Stomach smooth muscle (tissue), 2 donors: ENCODE results near the gene ATRN.

Experiments
- H3K27ac ChIP-seq: one replicate; pipeline ENCODE4 v1.7.0; 2013; ENCODE audit warnings: mild to moderate bottlenecking, low read length, inconsistent platforms
- H3K27me3 ChIP-seq, 2 donors: one replicate each; pipeline ENCODE4 v1.7.0; 2013; ENCODE audit warnings: low read length in 2 of 2; ENCODE audit not compliant: insufficient read depth in 2 of 2, control insufficient read depth in 1 of 2
- H3K36me3 ChIP-seq, 2 donors: one replicate each; pipeline ENCODE4 v1.7.0; 2013; ENCODE audit warnings: low read length in 2 of 2; ENCODE audit not compliant: control insufficient read depth in 2 of 2, insufficient read depth in 2 of 2
- H3K4me1 ChIP-seq: one replicate; pipeline ENCODE4 v1.7.0; 2013; ENCODE audit warnings: low read length; ENCODE audit not compliant: control insufficient read depth, insufficient read depth
- H3K4me3 ChIP-seq, 2 donors: one replicate each; pipeline ENCODE4 v1.7.0; 2013; ENCODE audit warnings: low read length in 2 of 2
- H3K9ac ChIP-seq, 2 donors: one replicate each; pipeline ENCODE4 v1.7.0; 2013; ENCODE audit warnings: low read length in 2 of 2, mild to moderate bottlenecking in 1 of 2
- H3K9me3 ChIP-seq, 2 donors: one replicate each; pipeline ENCODE4 v1.7.0; 2013; ENCODE audit warnings: low read length in 2 of 2; ENCODE audit not compliant: control insufficient read depth in 2 of 2
- donor health status: healthy.
- donor health status: Pancreatic carcinoma.

The ATRN gene

GRCh38 chr20:3686867-3687321 is 216.1 kb downstream of the ATRN start:
- H3K9ac ChIP-seq, result peak overlapping the region in 1 of 2 donors; percentile 32

GRCh38 chr20:3687655-3688054 is 216.8 kb downstream of the ATRN start:
- no peaks in the 10 kb centered on the region for H3K27me3 ChIP-seq
- H3K9me3 ChIP-seq, result no peaks in the 10 kb centered on the region
- no peak overlapping the region for H3K4me3 ChIP-seq
- no peaks in the 10 kb centered on the region for H3K36me3 ChIP-seq
- peaks cover 15% of the 10 kb centered on the region for H3K4me1 ChIP-seq
- H3K9ac ChIP-seq, result no peak overlapping the region
- peak overlapping the region; percentile 41 for H3K27ac ChIP-seq

More at GRCh38 chr20:3686867-3687321, 216.1 kb downstream of the ATRN start:
- Histone ChIP-seq H3K36me3 (no peaks in the 10 kb centered on the region), H3K4me1 (peaks cover 18% of the 10 kb centered on the region), H3K27ac (peak overlapping the region; percentile 41), H3K27me3 (no peaks in the 10 kb centered on the region), H3K9me3 (no peaks in the 10 kb centered on the region), H3K4me3 (peak overlapping the region; percentile 49 to 62)

- Histone ChIP-seq H3K27me3 (no peaks in the 10 kb centered on the region), H3K9ac (no peak overlapping the region), H3K27ac (no peak overlapping the region), H3K9me3 (no peaks in the 10 kb centered on the region), H3K4me1 (peaks cover 15% of the 10 kb centered on the region), H3K36me3 (no peaks in the 10 kb centered on the region), H3K4me3 (no peak overlapping the region)
Measured at GRCh38 chr20:3689978-3690377, 219.2 kb downstream of the ATRN start.

- Histone ChIP-seq H3K9ac (no peak overlapping the region), H3K36me3 (no peaks in the 10 kb centered on the region), H3K9me3 (no peaks in the 10 kb centered on the region), H3K4me1 (peaks cover 15% of the 10 kb centered on the region), H3K27ac (no peak overlapping the region), H3K4me3 (no peak overlapping the region), H3K27me3 (no peaks in the 10 kb centered on the region)
Measured at GRCh38 chr20:3690413-3690812, 219.6 kb downstream of the ATRN start.

- H3K27ac ChIP-seq, result no peak overlapping the region
- no peak overlapping the region for H3K9ac ChIP-seq
- H3K4me1 ChIP-seq, result peaks cover 13% of the 10 kb centered on the region
Measured at GRCh38 chr20:3691306-3691705, 220.5 kb downstream of the ATRN start.

GRCh38 chr20:3691897-3692296 is 221.1 kb downstream of the ATRN start:
- Histone ChIP-seq H3K4me3 (no peak overlapping the region), H3K9me3 (peaks cover 3 to 5% of the 10 kb centered on the region in 2 donors), H3K4me1 (peaks cover 7% of the 10 kb centered on the region), H3K27me3 (no peaks in the 10 kb centered on the region), H3K27ac (no peak overlapping the region), H3K9ac (no peak overlapping the region), H3K36me3 (no peaks in the 10 kb centered on the region)

More at GRCh38 chr20:3691306-3691705, 220.5 kb downstream of the ATRN start:
- Histone ChIP-seq H3K36me3 (no peaks in the 10 kb centered on the region), H3K4me3 (no peak overlapping the region), H3K27me3 (no peaks in the 10 kb centered on the region), H3K9me3 (peaks cover under 1 to 2% of the 10 kb centered on the region in 2 donors)

GRCh38 chr20:3692706-3693294 is 222.0 kb downstream of the ATRN start:
- H3K9ac ChIP-seq, result no peak overlapping the region
- H3K4me1 ChIP-seq, result no peaks in the 10 kb centered on the region
- no peak overlapping the region for H3K27ac ChIP-seq
- no peaks in the 10 kb centered on the region for H3K27me3 ChIP-seq
- H3K9me3 ChIP-seq, result peaks cover 3 to 5% of the 10 kb centered on the region in 2 donors
- no peaks in the 10 kb centered on the region for H3K36me3 ChIP-seq
- H3K4me3 ChIP-seq, result no peak overlapping the region

- no peak overlapping the region for H3K27ac ChIP-seq
- no peak overlapping the region for H3K9ac ChIP-seq
- H3K27me3 ChIP-seq, result no peaks in the 10 kb centered on the region
- H3K4me3 ChIP-seq, result no peak overlapping the region
- no peaks in the 10 kb centered on the region for H3K4me1 ChIP-seq
- peaks cover 3 to 5% of the 10 kb centered on the region in 2 donors for H3K9me3 ChIP-seq
- no peaks in the 10 kb centered on the region for H3K36me3 ChIP-seq
Measured at GRCh38 chr20:3693376-3693775, 222.6 kb downstream of the ATRN start.

GRCh38 chr20:3694864-3695263 is 224.0 kb downstream of the ATRN start:
- no peak overlapping the region for H3K27ac ChIP-seq
- peaks cover 2% of the 10 kb centered on the region for H3K4me1 ChIP-seq
- peaks cover 3 to 5% of the 10 kb centered on the region in 2 donors for H3K9me3 ChIP-seq
- H3K4me3 ChIP-seq, result no peak overlapping the region
- no peak overlapping the region for H3K9ac ChIP-seq
- no peaks in the 10 kb centered on the region for H3K36me3 ChIP-seq
- no peaks in the 10 kb centered on the region for H3K27me3 ChIP-seq

- no peak overlapping the region for H3K4me3 ChIP-seq
- H3K36me3 ChIP-seq, result no peaks in the 10 kb centered on the region
- peaks cover 2% of the 10 kb centered on the region for H3K4me1 ChIP-seq
Measured at GRCh38 chr20:3696200-3696599, 225.4 kb downstream of the ATRN start.

GRCh38 chr20:3696745-3697587 is 226.1 kb downstream of the ATRN start:
- Histone ChIP-seq H3K4me1 (peaks cover 2% of the 10 kb centered on the region), H3K27me3 (no peaks in the 10 kb centered on the region), H3K4me3 (no peak overlapping the region), H3K27ac (no peak overlapping the region), H3K9me3 (peaks cover 3 to 5% of the 10 kb centered on the region in 2 donors), H3K36me3 (no peaks in the 10 kb centered on the region), H3K9ac (no peak overlapping the region)

More at GRCh38 chr20:3696200-3696599, 225.4 kb downstream of the ATRN start:
- no peaks in the 10 kb centered on the region for H3K27me3 ChIP-seq
- H3K9me3 ChIP-seq, result peaks cover 3 to 5% of the 10 kb centered on the region in 2 donors
- no peak overlapping the region for H3K27ac ChIP-seq
- H3K9ac ChIP-seq, result no peak overlapping the region
